Vagina (tissue), 2 donors: ENCODE measurements around the gene CHRNG. TPM values are rescaled to one million over a fixed set of nuclear protein-coding genes. Genes with fewer than 3 reads are reported as not detected.

Experiments used
- DNase-seq, 2 donors: peaks; one replicate each; pipeline ENCODE4 v3.0.0-alpha.2; 2017; ENCODE audit errors: extremely low spot score in 2 of 2
- H3K27ac ChIP-seq: fragments of 200-600 bp; sonication (generic); one replicate; pipeline ENCODE4 v1.5.1; 2019
- H3K27me3 ChIP-seq: fragments of 200-600 bp; sonication (generic); one replicate; pipeline ENCODE4 v1.5.1; 2019
- H3K36me3 ChIP-seq, 2 donors: fragments of 200-600 bp; sonication (generic); one replicate each; pipeline ENCODE4 v1.5.1; 2017 to 2019
- H3K4me1 ChIP-seq: fragments of 200-600 bp; sonication (generic); one replicate; pipeline ENCODE4 v1.5.1; 2019
- H3K4me3 ChIP-seq, 2 donors: fragments of 200-600 bp; sonication (generic); 1 replicate in 1 of 2; 2 replicates in 1 of 2; pipeline ENCODE4 v1.5.1; 2016 to 2019
- H3K9me3 ChIP-seq: fragments of 200-600 bp; sonication (generic); one replicate; pipeline ENCODE4 v1.5.1; 2019
- CTCF ChIP-seq, 3 experiments: fragments of 450-650 bp in 2 of 3; fragments of 200-600 bp in 1 of 3; sonication (generic) in 1 of 3; IDR thresholded peaks; one replicate each; pipeline ENCODE4 v1.5.1; 2017 to 2019; ENCODE audit warnings: antibody characterized with exemption in 3 of 3, mild to moderate bottlenecking in 2 of 3, moderate library complexity in 2 of 3
- POLR2A ChIP-seq, 2 donors: fragments of 450-650 bp; IDR thresholded peaks; one replicate each; pipeline ENCODE4 v1.6.1; 2017; ENCODE audit warnings: antibody characterized with exemption in 2 of 2, mild to moderate bottlenecking in 2 of 2, moderate library complexity in 2 of 2
- POLR2AphosphoS5 ChIP-seq, 2 donors: sonication (generic); formaldehyde crosslinking; IDR thresholded peaks; one replicate each; pipeline ENCODE4 v1.9.0; 2017; ENCODE audit warnings: antibody characterized with exemption in 2 of 2, mild to moderate bottlenecking in 2 of 2, low read depth in 1 of 2; ENCODE audit not compliant: insufficient read depth in 1 of 2
- intact Hi-C: fragments of 100-400 bp; cut with DNase I; formaldehyde crosslinking; loops from one replicate; pipeline ENCODE4 v1.15.1; 2023
- total RNA-seq: library from RNA; depleted of rRNA; stranded (reverse); fragments of >200 nt; gene quantifications from one replicate; pipeline ENCODE4 v1.2.3, GENCODE V29; 2016

CHRNG gene
- total RNA-seq, 1 donor from 2014 or later: not detected

- H3K4me1 ChIP-seq: peaks cover 21% of the 10 kb centered on the region
- no peak for DNase-seq
- peak overlapping the region in 1 of 2 donors; percentile 29 for H3K4me3 ChIP-seq
- H3K9me3 ChIP-seq: no peaks in the 10 kb centered on the region
- TF ChIP-seq POLR2AphosphoS5 (IDR thresholded peaks at IDR 0.05; ENCODE audit: insufficient read depth in 1 of 2, low read depth in 1 of 2) (no peak), CTCF (IDR thresholded peaks at IDR 0.05) (no peak), POLR2A (IDR thresholded peaks at IDR 0.05) (no peak)
- H3K27me3 ChIP-seq: peaks cover 17% of the 10 kb centered on the region
- H3K36me3 ChIP-seq: no peaks in the 10 kb centered on the region
- intact Hi-C loops: no loop called here
- H3K27ac ChIP-seq: no peak overlapping the region
Observed at GRCh38 chr2:232522623-232523401, 16.7 kb upstream of the CHRNG start.

- H3K4me3 ChIP-seq: no peak overlapping the region
- H3K27ac ChIP-seq: no peak overlapping the region
- H3K4me1 ChIP-seq: peaks cover 21% of the 10 kb centered on the region
- intact Hi-C loops: no loop called here
- DNase-seq: no peak
- TF ChIP-seq CTCF (IDR thresholded peaks at IDR 0.05): no peak
- no peak for TF ChIP-seq POLR2A (IDR thresholded peaks at IDR 0.05)
- no peak for TF ChIP-seq POLR2AphosphoS5 (IDR thresholded peaks at IDR 0.05; ENCODE audit: insufficient read depth in 1 of 2, low read depth in 1 of 2)
- no peaks in the 10 kb centered on the region for H3K9me3 ChIP-seq
- peaks cover 17% of the 10 kb centered on the region for H3K27me3 ChIP-seq
- H3K36me3 ChIP-seq: no peaks in the 10 kb centered on the region
Observed at GRCh38 chr2:232523402-232523681, 16.1 kb upstream of the CHRNG start.

GRCh38 chr2:232523682-232524597 is 15.6 kb upstream of the CHRNG start:
- no peak for DNase-seq
- Histone ChIP-seq H3K4me3 (peak overlapping the region; percentile 12 to 30), H3K4me1 (peaks cover 21% of the 10 kb centered on the region), H3K27ac (no peak overlapping the region), H3K36me3 (no peaks in the 10 kb centered on the region), H3K27me3 (peaks cover 17% of the 10 kb centered on the region), H3K9me3 (no peaks in the 10 kb centered on the region)
- intact Hi-C loops: no loop called here
- no peak for TF ChIP-seq CTCF (IDR thresholded peaks at IDR 0.05)
- no peak for TF ChIP-seq POLR2A (IDR thresholded peaks at IDR 0.05)
- no peak for TF ChIP-seq POLR2AphosphoS5 (IDR thresholded peaks at IDR 0.05; ENCODE audit: insufficient read depth in 1 of 2, low read depth in 1 of 2)

- no peak overlapping the region for H3K27ac ChIP-seq
- no peak overlapping the region for H3K4me3 ChIP-seq
- no peaks in the 10 kb centered on the region for H3K36me3 ChIP-seq
- H3K9me3 ChIP-seq: no peaks in the 10 kb centered on the region
- no peak for DNase-seq
- H3K27me3 ChIP-seq: peaks cover 17% of the 10 kb centered on the region
- intact Hi-C loops: no loop called here
- H3K4me1 ChIP-seq: peaks cover 21% of the 10 kb centered on the region
- TF ChIP-seq CTCF (IDR thresholded peaks at IDR 0.05) (no peak), POLR2A (IDR thresholded peaks at IDR 0.05) (no peak), POLR2AphosphoS5 (IDR thresholded peaks at IDR 0.05; ENCODE audit: insufficient read depth in 1 of 2, low read depth in 1 of 2) (no peak)
Observed at GRCh38 chr2:232524771-232525170, 14.7 kb upstream of the CHRNG start.
